Measurements from ENCODE around the gene NRL.

DNA sequence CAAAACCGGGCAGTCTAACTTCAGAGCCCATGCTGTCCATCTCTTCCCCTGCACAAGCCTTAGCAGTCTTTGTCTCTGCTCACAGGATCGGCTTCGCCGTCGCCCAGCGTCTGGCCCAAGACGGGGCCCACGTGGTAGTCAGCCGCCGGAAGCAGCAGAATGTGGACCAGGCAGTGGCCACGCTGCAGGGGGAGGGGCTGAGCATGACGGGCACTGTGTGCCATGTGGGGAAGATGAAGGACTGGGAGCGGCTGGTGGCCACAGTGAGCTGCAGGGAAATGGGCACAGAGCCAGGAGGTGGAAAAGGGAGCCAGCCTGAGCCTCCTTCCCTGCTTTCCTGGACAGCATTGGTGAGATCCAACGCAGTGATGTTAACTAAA is 77.1 kb downstream of the NRL start:
- no peak for TF ChIP-seq RAD21 (IDR thresholded peaks at IDR 0.05)
- TF ChIP-seq, protein P1, sequence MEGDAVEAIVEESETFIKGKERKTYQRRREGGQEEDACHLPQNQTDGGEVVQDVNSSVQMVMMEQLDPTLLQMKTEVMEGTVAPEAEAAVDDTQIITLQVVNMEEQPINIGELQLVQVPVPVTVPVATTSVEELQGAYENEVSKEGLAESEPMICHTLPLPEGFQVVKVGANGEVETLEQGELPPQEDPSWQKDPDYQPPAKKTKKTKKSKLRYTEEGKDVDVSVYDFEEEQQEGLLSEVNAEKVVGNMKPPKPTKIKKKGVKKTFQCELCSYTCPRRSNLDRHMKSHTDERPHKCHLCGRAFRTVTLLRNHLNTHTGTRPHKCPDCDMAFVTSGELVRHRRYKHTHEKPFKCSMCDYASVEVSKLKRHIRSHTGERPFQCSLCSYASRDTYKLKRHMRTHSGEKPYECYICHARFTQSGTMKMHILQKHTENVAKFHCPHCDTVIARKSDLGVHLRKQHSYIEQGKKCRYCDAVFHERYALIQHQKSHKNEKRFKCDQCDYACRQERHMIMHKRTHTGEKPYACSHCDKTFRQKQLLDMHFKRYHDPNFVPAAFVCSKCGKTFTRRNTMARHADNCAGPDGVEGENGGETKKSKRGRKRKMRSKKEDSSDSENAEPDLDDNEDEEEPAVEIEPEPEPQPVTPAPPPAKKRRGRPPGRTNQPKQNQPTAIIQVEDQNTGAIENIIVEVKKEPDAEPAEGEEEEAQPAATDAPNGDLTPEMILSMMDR (IDR thresholded peaks at IDR 0.05; ENCODE audit: low read depth, low read length, missing input control): no peak
- TF ChIP-seq, protein P2, sequence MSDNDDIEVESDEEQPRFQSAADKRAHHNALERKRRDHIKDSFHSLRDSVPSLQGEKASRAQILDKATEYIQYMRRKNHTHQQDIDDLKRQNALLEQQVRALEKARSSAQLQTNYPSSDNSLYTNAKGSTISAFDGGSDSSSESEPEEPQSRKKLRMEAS (IDR thresholded peaks at IDR 0.05): no peak
